Stomach (tissue), 9 donors: ENCODE results near the gene NRAP. TPM values are rescaled to one million over a fixed set of nuclear protein-coding genes. Genes with fewer than 3 reads are reported as not detected.

Experiments
- DNase-seq, 2 donors: peaks; one replicate each; pipeline versions ENCODE4 v3.0.0 to v3.0.0-alpha.2; 2013 to 2019
- H3K27ac ChIP-seq, 5 donors: fragments of 200-600 bp in 4 of 5; sonication (generic) in 4 of 5; one replicate each; pipeline ENCODE4 v1.5.1; 2013 to 2019; ENCODE audit warnings: mild to moderate bottlenecking in 1 of 5, moderate library complexity in 1 of 5
- H3K27me3 ChIP-seq, 3 donors: fragments of 200-600 bp; sonication (generic); one replicate each; pipeline ENCODE4 v1.5.1; 2017 to 2019; ENCODE audit warnings: mixed run types in 1 of 3
- H3K36me3 ChIP-seq, 4 donors: fragments of 200-600 bp; sonication (generic); 1 replicate in 3 of 4; 2 replicates in 1 of 4; pipeline ENCODE4 v1.5.1; 2016 to 2019
- H3K4me1 ChIP-seq, 4 donors: fragments of 200-600 bp; sonication (generic); one replicate each; pipeline ENCODE4 v1.5.1; 2016 to 2019
- H3K4me3 ChIP-seq, 4 donors: fragments of 200-600 bp; sonication (generic) in 3 of 4; one replicate each; pipeline ENCODE4 v1.5.1; 2016 to 2019; ENCODE audit warnings: mild to moderate bottlenecking in 1 of 4
- H3K9me3 ChIP-seq, 4 donors: fragments of 200-600 bp; sonication (generic); one replicate each; pipeline ENCODE4 v1.5.1; 2016 to 2019
- EP300 ChIP-seq: sonication (generic); formaldehyde crosslinking; IDR thresholded peaks from one replicate; pipeline ENCODE4 v1.6.1; 2017; ENCODE audit warnings: antibody characterized with exemption
- POLR2A ChIP-seq, 4 donors: fragments of 450-650 bp; IDR thresholded peaks; one replicate each; pipeline ENCODE4 v1.6.1; 2016; ENCODE audit warnings: antibody characterized with exemption in 4 of 4, control low read depth in 2 of 4, mild to moderate bottlenecking in 1 of 4, moderate library complexity in 1 of 4
- POLR2AphosphoS5 ChIP-seq, 3 donors: sonication (generic); formaldehyde crosslinking; IDR thresholded peaks; one replicate each; pipeline ENCODE4 v1.6.1; 2016; ENCODE audit warnings: antibody characterized with exemption in 3 of 3
- WGBS, 5 donors: extraction: QIAGEN DNeasy Blood & Tissue Kit in 3 of 5; methylation state at CpG; one replicate each; pipeline versions ENCODE4 v1.1.5 to v1.1.7; 2013 to 2018; 5-methylcytosine and 5-hydroxymethylcytosine counted together
- intact Hi-C: fragments of 100-400 bp; cut with DNase I; formaldehyde crosslinking; loops from one replicate; pipeline ENCODE4 v1.15.1; 2023; ENCODE audit warnings: low total_unique reads
- polyA plus RNA-seq, 3 donors: library from polyadenylated mRNA; stranded (reverse); fragments of 200-250 nt; gene quantifications; one replicate each; pipeline ENCODE4 v1.2.3, GENCODE V29; 2013
- total RNA-seq, 5 donors: library from RNA; depleted of rRNA; stranded (reverse); fragments of >200 nt; gene quantifications; one replicate each; pipeline versions ENCODE4 v1.1.0 to v1.2.3, GENCODE V29; 2014 to 2016
- TF ChIP-seq, protein P1 (sequence below), 7 experiments: fragments of 450-650 bp in 4 of 7; fragments of 200-600 bp in 3 of 7; sonication (generic) in 3 of 7; IDR thresholded peaks; one replicate each; pipeline ENCODE4 v1.5.1; 2016 to 2019; ENCODE audit warnings: antibody characterized with exemption in 7 of 7, control low read depth in 2 of 7, mild to moderate bottlenecking in 1 of 7
- donor health status: healthy with polysubstance abuse.
- donor health status: Bipolar disorder and iron deficiency.
- donor health status: healthy.

The NRAP gene
- total and polyA plus RNA-seq, 8 donors, result 0.03 to 0.92 (median 0.19) TPM; not detected in 4

DNA sequence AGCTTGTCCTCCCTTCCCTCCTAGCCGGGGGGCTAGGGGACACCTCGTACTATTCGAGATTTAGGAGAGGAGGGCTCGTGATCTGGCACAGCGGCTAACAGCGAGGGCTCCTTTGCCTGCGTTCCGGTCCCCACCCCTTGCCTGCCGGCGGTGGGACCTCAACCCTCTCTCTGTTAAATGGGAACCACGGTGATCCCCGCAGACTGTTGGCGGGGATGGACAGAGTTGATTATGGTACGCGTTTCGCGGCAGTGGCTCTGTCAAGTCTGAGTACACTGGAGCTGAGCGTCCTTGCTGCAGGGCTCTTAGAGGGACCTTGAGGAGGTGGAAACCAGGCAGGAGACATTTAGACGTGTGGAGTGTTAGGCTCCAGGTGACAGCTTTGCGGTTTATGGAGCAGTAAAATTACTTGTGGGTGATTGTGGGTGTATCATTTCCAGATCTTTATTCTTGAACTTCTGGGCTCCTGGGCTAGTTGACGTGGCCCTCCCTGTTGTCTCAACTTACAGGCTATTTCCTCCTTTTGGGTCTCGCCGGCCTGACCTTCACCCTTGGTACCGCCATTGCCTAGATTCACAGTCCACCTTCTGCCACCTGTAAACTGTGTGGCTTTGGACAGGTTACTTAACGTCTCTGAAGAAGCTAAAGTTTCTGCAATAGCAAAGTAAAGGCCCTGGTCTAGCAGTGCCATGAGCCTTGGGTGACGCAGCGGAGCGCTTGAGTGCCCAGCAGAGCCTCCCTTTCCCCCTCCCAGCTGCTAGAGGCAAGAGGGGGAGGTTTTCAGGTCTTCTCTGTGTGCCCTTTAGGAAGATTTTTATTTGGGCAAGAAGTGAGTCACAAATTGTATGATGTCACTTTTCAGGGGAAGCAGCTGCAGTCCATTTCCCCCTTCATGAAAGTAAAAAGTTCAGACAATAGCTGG is 16.6 kb upstream of the NRAP start:
- Histone ChIP-seq H3K27me3 (no peaks in the 10 kb centered on the region), H3K27ac (peak overlapping the region; percentile 96 to 100 (median 99)), H3K4me1 (peaks cover 0 to 31% (median 21%) of the 10 kb centered on the region in 4 donors), H3K9me3 (no peaks in the 10 kb centered on the region), H3K36me3 (peaks cover 0 to 6% (median 2%) of the 10 kb centered on the region in 4 donors), H3K4me3 (peak overlapping the region; percentile 75 to 99 (median 85))
- peak in 1 of 3 donors; percentile 59 for TF ChIP-seq POLR2AphosphoS5 (IDR thresholded peaks at IDR 0.05)
- TF ChIP-seq POLR2A (IDR thresholded peaks at IDR 0.05), result no peak
- intact Hi-C loops, result no loop called here
- peak; percentile 57 to 69 for DNase-seq
- WGBS, 5 donors, result 0 to 2% (median 1%) methylated on average over 20 to 28 of the region's 28 CpGs

DNA sequence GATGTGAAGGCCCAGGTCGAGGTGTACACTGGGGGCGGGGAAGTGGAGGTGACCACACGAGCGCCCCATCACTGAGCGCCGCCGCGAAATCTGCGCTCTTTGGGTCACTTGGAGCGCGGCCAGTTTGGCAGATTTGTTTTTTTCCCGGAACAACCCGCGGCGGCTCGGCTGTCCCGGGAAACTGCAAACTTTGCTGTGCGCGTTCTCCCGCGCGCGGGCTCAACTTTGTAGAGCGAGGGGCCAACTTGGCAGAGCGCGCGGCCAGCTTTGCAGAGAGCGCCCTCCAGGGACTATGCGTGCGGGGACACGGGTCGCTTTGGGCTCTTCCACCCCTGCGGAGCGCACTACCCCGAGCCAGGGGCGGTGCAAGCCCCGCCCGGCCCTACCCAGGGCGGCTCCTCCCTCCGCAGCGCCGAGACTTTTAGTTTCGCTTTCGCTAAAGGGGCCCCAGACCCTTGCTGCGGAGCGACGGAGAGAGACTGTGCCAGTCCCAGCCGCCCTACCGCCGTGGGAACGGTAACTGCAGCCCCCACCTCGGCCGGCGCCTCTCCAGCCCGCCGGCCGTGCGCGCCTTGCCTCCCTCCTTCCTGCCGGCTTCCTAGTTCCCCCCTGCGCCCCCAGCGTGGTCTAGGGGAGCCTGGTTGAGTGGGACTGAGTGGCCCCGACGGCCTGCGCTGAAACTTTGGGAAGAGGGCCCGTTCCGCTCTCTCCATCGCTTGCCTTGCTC is 15.8 kb upstream of the NRAP start, which contains the start of gene CASP7:
Gene CASP7 (plus strand): TSS at position 450 of the 727 bp plus-strand sequence. CDS start 17,582 bp downstream, outside the sequence.
- Histone ChIP-seq H3K4me3 (peak within 1 kb of the TSS; percentile 75 to 99 (median 85)), H3K4me1 (peaks cover 0 to 31% (median 21%) of the 10 kb centered on the region in 4 donors), H3K27ac (peak within 1 kb of the TSS; percentile 96 to 100 (median 99)), H3K27me3 (no peaks in the 10 kb centered on the region), H3K36me3 (peaks cover 0 to 6% (median 2%) of the 10 kb centered on the region in 4 donors), H3K9me3 (no peaks in the 10 kb centered on the region)
- TF ChIP-seq, protein P1, sequence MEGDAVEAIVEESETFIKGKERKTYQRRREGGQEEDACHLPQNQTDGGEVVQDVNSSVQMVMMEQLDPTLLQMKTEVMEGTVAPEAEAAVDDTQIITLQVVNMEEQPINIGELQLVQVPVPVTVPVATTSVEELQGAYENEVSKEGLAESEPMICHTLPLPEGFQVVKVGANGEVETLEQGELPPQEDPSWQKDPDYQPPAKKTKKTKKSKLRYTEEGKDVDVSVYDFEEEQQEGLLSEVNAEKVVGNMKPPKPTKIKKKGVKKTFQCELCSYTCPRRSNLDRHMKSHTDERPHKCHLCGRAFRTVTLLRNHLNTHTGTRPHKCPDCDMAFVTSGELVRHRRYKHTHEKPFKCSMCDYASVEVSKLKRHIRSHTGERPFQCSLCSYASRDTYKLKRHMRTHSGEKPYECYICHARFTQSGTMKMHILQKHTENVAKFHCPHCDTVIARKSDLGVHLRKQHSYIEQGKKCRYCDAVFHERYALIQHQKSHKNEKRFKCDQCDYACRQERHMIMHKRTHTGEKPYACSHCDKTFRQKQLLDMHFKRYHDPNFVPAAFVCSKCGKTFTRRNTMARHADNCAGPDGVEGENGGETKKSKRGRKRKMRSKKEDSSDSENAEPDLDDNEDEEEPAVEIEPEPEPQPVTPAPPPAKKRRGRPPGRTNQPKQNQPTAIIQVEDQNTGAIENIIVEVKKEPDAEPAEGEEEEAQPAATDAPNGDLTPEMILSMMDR (IDR thresholded peaks at IDR 0.05), result no peak
- TF ChIP-seq POLR2AphosphoS5 (IDR thresholded peaks at IDR 0.05) (peak in 2 of 3 donors; percentile 10 to 76), POLR2A (IDR thresholded peaks at IDR 0.05) (peak in 1 of 4 donors; percentile 36)
- DNase-seq, result peak; percentile 81 to 94
- WGBS, 5 donors, result 0 to 1% (median 1%) methylated on average over 23 to 68 of the region's 68 CpGs
- intact Hi-C loops, result no loop called here

DNA sequence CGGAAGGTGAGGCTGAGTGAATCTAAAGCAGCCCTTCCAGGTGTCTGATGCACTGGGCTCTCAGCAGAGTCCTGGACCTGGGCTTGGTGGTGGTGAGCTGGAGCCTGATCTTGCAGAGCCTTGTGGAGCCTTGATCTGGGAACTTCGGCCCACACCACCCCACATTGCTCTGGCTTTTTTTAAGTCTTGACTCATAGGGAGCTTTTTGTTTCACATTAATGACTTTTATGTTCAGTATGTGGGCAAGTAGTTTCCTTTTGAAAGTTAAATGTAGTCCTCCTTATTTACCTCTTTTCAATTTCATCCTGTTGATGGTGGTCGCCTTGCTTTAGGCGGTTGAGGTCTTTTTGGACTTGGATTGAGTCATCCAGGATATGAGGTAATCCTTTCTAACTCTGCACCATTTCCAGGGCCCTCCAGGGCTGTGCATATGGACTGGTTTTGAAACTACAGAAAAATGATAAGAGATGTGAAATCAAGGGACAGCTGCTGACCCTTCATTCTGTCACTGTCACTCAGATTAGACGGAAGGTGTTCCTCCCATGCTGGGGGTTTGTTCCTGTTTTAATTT is 2.9 kb upstream of the NRAP start:
- WGBS, 5 donors, result 43 to 88% (median 52%) methylated on average over 5 of the region's 5 CpGs
- Histone ChIP-seq H3K4me3 (no peak overlapping the region), H3K4me1 (peaks cover 0 to 6% (median 0%) of the 10 kb centered on the region in 4 donors), H3K9me3 (peaks cover 0 to 14% (median 9%) of the 10 kb centered on the region in 4 donors), H3K27ac (no peak overlapping the region), H3K36me3 (no peaks in the 10 kb centered on the region), H3K27me3 (peaks cover 0 to 3% (median 0%) of the 10 kb centered on the region in 3 donors)
- intact Hi-C loops, result no loop called here
- TF ChIP-seq POLR2A (IDR thresholded peaks at IDR 0.05) (no peak), POLR2AphosphoS5 (IDR thresholded peaks at IDR 0.05) (no peak), EP300 (no peak)
- TF ChIP-seq, protein P1 (IDR thresholded peaks at IDR 0.05), result no peak
- no peak for DNase-seq

DNA sequence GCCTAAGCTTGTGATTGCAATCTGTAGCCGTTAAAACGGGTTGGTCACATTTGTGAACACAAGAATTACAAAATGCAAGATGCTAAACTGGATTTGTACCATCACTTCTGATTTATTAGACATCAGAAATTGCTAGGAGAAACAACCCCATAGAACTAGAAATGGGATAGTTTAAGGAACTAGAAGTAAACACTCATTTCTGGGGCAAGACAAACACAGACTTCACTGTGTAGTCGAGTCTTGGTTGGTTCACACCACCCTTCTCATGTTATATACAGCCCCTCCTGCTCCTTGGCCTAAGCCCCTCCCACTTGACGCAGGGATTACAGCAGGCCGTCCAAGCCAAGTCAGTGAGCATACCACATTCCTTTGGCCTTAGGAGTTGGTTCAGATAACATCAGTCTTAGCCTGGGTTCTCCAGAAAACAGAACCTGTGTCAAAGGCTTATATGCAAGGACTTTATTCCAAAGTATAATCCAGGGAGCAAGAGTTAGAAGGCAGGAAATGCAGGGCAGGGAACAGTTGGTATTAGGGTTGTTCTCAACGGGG is 2.0 kb upstream of the NRAP start:
- peak; percentile 33 to 62 for DNase-seq
- Histone ChIP-seq H3K4me3 (no peak overlapping the region), H3K9me3 (peaks cover 0 to 10% (median 8%) of the 10 kb centered on the region in 4 donors), H3K27me3 (peaks cover 0 to under 1% (median 0%) of the 10 kb centered on the region in 3 donors), H3K27ac (no peak overlapping the region), H3K36me3 (no peaks in the 10 kb centered on the region), H3K4me1 (peaks cover 0 to 6% (median 0%) of the 10 kb centered on the region in 4 donors)
- WGBS, 5 donors, result 37 to 48% (median 46%) methylated on average over 6 of the region's 6 CpGs
- TF ChIP-seq POLR2AphosphoS5 (IDR thresholded peaks at IDR 0.05) (no peak), POLR2A (IDR thresholded peaks at IDR 0.05) (no peak), EP300 (no peak)
- TF ChIP-seq, protein P1 (IDR thresholded peaks at IDR 0.05), result no peak
- intact Hi-C loops, result no loop called here
